Pancreas (tissue), 10 donors: ENCODE measurements around the gene SSBP2. TPM values are rescaled to one million over a fixed set of nuclear protein-coding genes. Genes with fewer than 3 reads are reported as not detected.
"Not testable (repeated sequence)": the region's sequence is repeated elsewhere in the genome, so short reads cannot be mapped to it uniquely, and the experiment has no call there.

Experiments
- ATAC-seq, 4 donors: fragments of 200-7000 bp; cut with Tn5 transposase; one replicate each; pipeline versions ENCODE4 v1.8.0 to v1.9.1; 2020; ENCODE audit warnings: mild to moderate bottlenecking in 4 of 4, moderate library complexity in 4 of 4
- DNase-seq, 6 donors: peaks; one replicate each; pipeline ENCODE4 v3.0.0-alpha.2; 2020
- FAIRE-seq: peaks from 2 replicates; lab custom pipeline; 2012; peaks lifted over from hg19 to GRCh38; lab: Jason Lieb, UNC
- H3K27ac ChIP-seq, 4 donors: fragments of 200-600 bp; sonication (generic); 1 replicate in 3 of 4; 2 replicates in 1 of 4; pipeline versions ENCODE4 v1.5.0 to v1.8.0; 2020
- H3K27me3 ChIP-seq, 4 donors: fragments of 200-600 bp; one replicate each; pipeline ENCODE4 v1.8.0; 2021
- H3K36me3 ChIP-seq, 3 donors: fragments of 200-600 bp; sonication (generic) in 1 of 3; one replicate each; pipeline versions ENCODE4 v1.5.0 to v1.8.0; 2020 to 2021
- H3K4me1 ChIP-seq, 3 donors: fragments of 200-600 bp; one replicate each; pipeline ENCODE4 v1.8.0; 2021
- H3K4me3 ChIP-seq, 4 donors: fragments of 200-600 bp; sonication (generic) in 2 of 4; one replicate each; pipeline versions ENCODE4 v1.5.0 to v1.8.0; 2020 to 2021
- H3K9me3 ChIP-seq, 4 donors: fragments of 200-600 bp; one replicate each; pipeline ENCODE4 v1.8.0; 2021
- WGBS, 2 donors: extraction: QIAGEN DNeasy Blood & Tissue Kit; methylation state at CpG; one replicate each; pipeline ENCODE4 v1.1.7; 2013; 5-methylcytosine and 5-hydroxymethylcytosine counted together
- intact Hi-C, 3 donors: fragments of 100-400 bp; cut with DNase I; formaldehyde crosslinking; loops; one replicate each; pipeline versions ENCODE4 v1.11.1 to v1.14.2; 2022
- polyA plus RNA-seq, 2 donors: library from polyadenylated mRNA; stranded (reverse); fragments of 200-250 nt; gene quantifications; one replicate each; pipeline ENCODE4 v1.2.3, GENCODE V29; 2013
- total RNA-seq, 6 donors: library from RNA; stranded (reverse); fragmentation: NEBNext Ultra II Directional in 4 of 6; extraction: Animal tissue kit (Norgen Biotek cat#: 25700) in 4 of 6; gene quantifications; one replicate each; pipeline versions ENCODE4 v1.2.1 to v1.2.4, GENCODE V29; 2021 to 2023
- TF ChIP-seq, protein P1 (sequence below), 4 donors: fragments of 200-600 bp; sonication (generic) in 3 of 4; IDR thresholded peaks; one replicate each; pipeline versions ENCODE4 v1.5.0 to v1.8.0; 2021; ENCODE audit warnings: antibody characterized with exemption in 4 of 4
- donor health status: healthy with polysubstance abuse.
- donor health status: DM: no; HTN: no; CAD: no; lungs with moderate emphysema.
- donor health status: DM: no; HTN: no; CAD: no.
- donor health status: control.
- donor health status: control.
- donor health status: Bipolar disorder and iron deficiency.
- donor health status: DM: yes; HTN: yes; CAD: no.
- donor health status: DM: no; HTN: no; CAD: no.
- donor health status: DM: no; HTN: no; CAD: no.
- donor health status: DM: yes; HTN: yes; CAD: no.

The SSBP2 gene
- total and polyA plus RNA-seq, 8 donors = 8.6 to 20.7 (median 15.8) TPM

- DNase-seq = no peak
- 80 to 86% methylated on average over 1 of the region's 1 CpG for WGBS, 2 donors
- no peak overlapping the region for H3K27ac ChIP-seq
Measured at GRCh38 chr5:81408496-81408895, 342.4 kb downstream of the SSBP2 start.

GRCh38 chr5:81407811-81408210, 343.1 kb downstream of the SSBP2 start:
- FAIRE-seq, H3K36me3 ChIP-seq, ATAC-seq, intact Hi-C loops, H3K4me3 ChIP-seq, H3K27me3 ChIP-seq, H3K27ac ChIP-seq, DNase-seq, H3K9me3 ChIP-seq, H3K4me1 ChIP-seq: not testable (repeated sequence)
- 85 to 88% methylated on average over 4 of the region's 4 CpGs for WGBS, 2 donors

More at GRCh38 chr5:81408496-81408895, 342.4 kb downstream of the SSBP2 start:
- intact Hi-C loops = no loop called here
- Histone ChIP-seq H3K9me3 (no peaks in the 10 kb centered on the region), H3K27me3 (no peaks in the 10 kb centered on the region), H3K4me1 (no peaks in the 10 kb centered on the region), H3K4me3 (no peak overlapping the region), H3K36me3 (no peaks in the 10 kb centered on the region)
- TF ChIP-seq, protein P1, sequence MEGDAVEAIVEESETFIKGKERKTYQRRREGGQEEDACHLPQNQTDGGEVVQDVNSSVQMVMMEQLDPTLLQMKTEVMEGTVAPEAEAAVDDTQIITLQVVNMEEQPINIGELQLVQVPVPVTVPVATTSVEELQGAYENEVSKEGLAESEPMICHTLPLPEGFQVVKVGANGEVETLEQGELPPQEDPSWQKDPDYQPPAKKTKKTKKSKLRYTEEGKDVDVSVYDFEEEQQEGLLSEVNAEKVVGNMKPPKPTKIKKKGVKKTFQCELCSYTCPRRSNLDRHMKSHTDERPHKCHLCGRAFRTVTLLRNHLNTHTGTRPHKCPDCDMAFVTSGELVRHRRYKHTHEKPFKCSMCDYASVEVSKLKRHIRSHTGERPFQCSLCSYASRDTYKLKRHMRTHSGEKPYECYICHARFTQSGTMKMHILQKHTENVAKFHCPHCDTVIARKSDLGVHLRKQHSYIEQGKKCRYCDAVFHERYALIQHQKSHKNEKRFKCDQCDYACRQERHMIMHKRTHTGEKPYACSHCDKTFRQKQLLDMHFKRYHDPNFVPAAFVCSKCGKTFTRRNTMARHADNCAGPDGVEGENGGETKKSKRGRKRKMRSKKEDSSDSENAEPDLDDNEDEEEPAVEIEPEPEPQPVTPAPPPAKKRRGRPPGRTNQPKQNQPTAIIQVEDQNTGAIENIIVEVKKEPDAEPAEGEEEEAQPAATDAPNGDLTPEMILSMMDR (IDR thresholded peaks at IDR 0.05) = no peak
- FAIRE-seq = no peak
- ATAC-seq = no peak

DNA sequence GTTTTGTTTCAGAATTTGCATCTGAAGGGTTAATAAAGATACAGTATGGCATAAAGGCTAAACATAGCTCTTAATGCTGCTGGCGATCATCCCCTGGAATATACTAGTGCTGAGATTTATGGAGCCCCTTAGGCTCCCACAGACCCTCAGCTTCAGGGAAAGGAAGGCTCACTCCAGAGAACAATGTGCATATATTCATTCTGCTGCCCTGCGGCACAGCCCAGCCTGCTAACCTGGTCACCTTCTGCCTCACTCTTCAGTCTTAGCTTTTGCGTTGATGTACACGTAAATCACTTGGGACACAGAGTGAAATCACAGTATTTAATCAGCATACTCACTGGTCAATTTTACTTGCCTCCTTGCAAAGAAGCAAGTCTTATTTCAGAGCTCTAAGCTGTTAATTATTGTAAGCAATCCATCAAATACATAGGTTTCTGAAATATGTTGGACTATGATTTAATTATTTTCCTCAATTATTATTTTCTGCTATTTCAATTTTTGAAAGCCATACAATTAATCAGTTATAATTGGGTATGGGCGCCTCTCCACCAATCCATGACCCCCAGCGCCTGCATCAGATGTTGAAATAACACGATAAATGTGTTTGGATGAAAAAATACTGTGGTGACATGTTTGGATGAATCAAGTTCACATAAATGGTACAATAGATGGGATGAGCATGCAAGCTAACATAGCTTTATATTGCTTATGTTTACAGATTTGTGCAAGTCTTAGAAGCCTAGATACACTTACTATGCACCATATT, 345.6 kb downstream of the SSBP2 start:
- no peaks in the 10 kb centered on the region for H3K9me3 ChIP-seq
- no peak for ATAC-seq
- no peak overlapping the region for H3K27ac ChIP-seq
- TF ChIP-seq, protein P1 (IDR thresholded peaks at IDR 0.05) = no peak
- no peaks in the 10 kb centered on the region for H3K27me3 ChIP-seq
- no peaks in the 10 kb centered on the region for H3K4me1 ChIP-seq
- no peak overlapping the region for H3K4me3 ChIP-seq
- H3K36me3 ChIP-seq = no peaks in the 10 kb centered on the region
- 81 to 87% methylated on average over 7 of the region's 7 CpGs for WGBS, 2 donors
- no peak for FAIRE-seq
- intact Hi-C loops = no loop called here
- no peak for DNase-seq

GRCh38 chr5:81402192-81402930, 348.5 kb downstream of the SSBP2 start:
- 19 to 24% methylated on average over 2 of the region's 2 CpGs for WGBS, 2 donors
- TF ChIP-seq, protein P1 (IDR thresholded peaks at IDR 0.05) = no peak
- Histone ChIP-seq H3K9me3 (no peaks in the 10 kb centered on the region), H3K4me3 (no peak overlapping the region), H3K27ac (no peak overlapping the region), H3K4me1 (no peaks in the 10 kb centered on the region), H3K36me3 (no peaks in the 10 kb centered on the region), H3K27me3 (no peaks in the 10 kb centered on the region)
- intact Hi-C loops = no loop called here
- no peak for ATAC-seq
- no peak for DNase-seq
- no peak for FAIRE-seq

- Histone ChIP-seq H3K9me3 (no peaks in the 10 kb centered on the region), H3K36me3 (no peaks in the 10 kb centered on the region), H3K4me1 (no peaks in the 10 kb centered on the region), H3K4me3 (no peak overlapping the region), H3K27ac (no peak overlapping the region), H3K27me3 (no peaks in the 10 kb centered on the region)
- peak in 1 of 6 donors; percentile 55 for DNase-seq
- intact Hi-C loops = no loop called here
- no peak for FAIRE-seq
- 75 to 81% methylated on average over 11 of the region's 11 CpGs for WGBS, 2 donors
- TF ChIP-seq, protein P1 (IDR thresholded peaks at IDR 0.05) = no peak
- no peak for ATAC-seq
Measured at GRCh38 chr5:81401266-81401665, 349.6 kb downstream of the SSBP2 start.
